Lung microvascular endothelial cell (primary cell): Measurements from ENCODE around the gene GPC5. TPM values are rescaled to one million over a fixed set of nuclear protein-coding genes. Genes with fewer than 3 reads are reported as not detected.
"Not testable (repeated sequence)": the region's sequence is repeated elsewhere in the genome, so short reads cannot be mapped to it uniquely, and the experiment has no call there.

Source experiments
- DNase-seq, 2 donors: peaks; one replicate each; pipeline versions ENCODE4 v3.0.0 to v3.0.0-alpha.2; 2010; ENCODE audit warnings: low read depth in 2 of 2
- total RNA-seq: library from RNA; depleted of rRNA; stranded (reverse); fragments of >200 nt; gene quantifications from 2 replicates; pipeline ENCODE4 v1.2.1, GENCODE V29; 2014

GPC5 gene
- total RNA-seq, 1 donor from 2014 or later = 0.79 TPM

DNA sequence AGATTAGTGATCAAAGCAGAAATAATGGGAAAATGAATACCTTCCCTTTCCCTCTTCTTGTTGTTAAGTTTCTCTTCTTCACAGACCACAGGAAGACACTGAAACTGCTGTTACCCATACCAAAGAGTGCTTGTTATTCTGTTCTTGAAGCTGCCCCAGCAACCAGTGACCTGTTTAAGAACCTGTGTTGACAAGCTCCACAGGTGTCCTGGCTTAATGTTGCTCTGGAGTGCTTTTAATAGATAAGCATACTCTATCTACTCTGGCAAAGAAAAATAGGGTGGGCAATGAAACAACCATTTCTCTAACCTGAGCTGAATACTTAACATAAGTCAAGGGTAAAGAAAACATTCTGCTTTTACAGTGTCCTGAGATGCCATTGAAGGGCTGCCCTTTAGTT is 1321.4 kb downstream of the GPC5 start:
- no peak for DNase-seq

- no peak for DNase-seq
Observed at GRCh38 chr13:92721620-92722019, 1323.2 kb downstream of the GPC5 start.

GRCh38 chr13:92727118-92727517 is 1328.7 kb downstream of the GPC5 start:
- DNase-seq = no peak

GRCh38 chr13:92734068-92734467 is 1335.6 kb downstream of the GPC5 start:
- DNase-seq = no peak

- DNase-seq = no peak
Observed at GRCh38 chr13:92734545-92734944, 1336.1 kb downstream of the GPC5 start.

GRCh38 chr13:92735909-92736308 is 1337.5 kb downstream of the GPC5 start:
- no peak for DNase-seq

- DNase-seq = no peak
Observed at GRCh38 chr13:92739306-92739818, 1340.9 kb downstream of the GPC5 start.

- DNase-seq = no peak
Observed at GRCh38 chr13:92743992-92744391, 1345.6 kb downstream of the GPC5 start.

- no peak for DNase-seq
Observed at GRCh38 chr13:92745258-92745657, 1346.8 kb downstream of the GPC5 start.

- not testable (repeated sequence) for DNase-seq
Observed at GRCh38 chr13:92752705-92753104, 1354.3 kb downstream of the GPC5 start.

- DNase-seq = no peak
Observed at GRCh38 chr13:92761710-92762109, 1363.3 kb downstream of the GPC5 start.

GRCh38 chr13:92767468-92767867 is 1369.0 kb downstream of the GPC5 start:
- no peak for DNase-seq

GRCh38 chr13:92768602-92769001 is 1370.2 kb downstream of the GPC5 start:
- DNase-seq = no peak

GRCh38 chr13:92769046-92769445 is 1370.6 kb downstream of the GPC5 start:
- DNase-seq = no peak

- DNase-seq = no peak
Observed at GRCh38 chr13:92775658-92776057, 1377.2 kb downstream of the GPC5 start.

- no peak for DNase-seq
Observed at GRCh38 chr13:92781965-92782690, 1383.7 kb downstream of the GPC5 start.

DNA sequence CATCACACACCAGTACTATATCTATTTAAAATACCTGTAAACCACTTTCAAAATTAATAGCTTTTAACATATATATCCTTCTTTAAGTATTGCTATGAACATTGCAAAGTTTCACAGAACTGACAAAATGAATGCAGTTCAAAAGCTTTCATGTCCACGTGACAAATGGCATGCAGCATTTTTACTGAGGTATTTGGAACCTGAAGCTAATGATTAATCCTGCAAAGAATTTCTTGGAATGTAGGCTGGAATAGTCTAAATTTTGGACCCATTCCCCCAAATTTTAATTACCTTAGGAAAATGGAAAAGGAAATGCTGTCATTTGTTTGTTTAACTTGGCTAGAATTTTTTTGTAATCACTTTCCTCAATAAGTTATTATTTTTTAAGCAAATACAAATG is 1404.4 kb downstream of the GPC5 start:
- no peak for DNase-seq

- DNase-seq = no peak
Observed at GRCh38 chr13:92804346-92804745, 1405.9 kb downstream of the GPC5 start.

DNA sequence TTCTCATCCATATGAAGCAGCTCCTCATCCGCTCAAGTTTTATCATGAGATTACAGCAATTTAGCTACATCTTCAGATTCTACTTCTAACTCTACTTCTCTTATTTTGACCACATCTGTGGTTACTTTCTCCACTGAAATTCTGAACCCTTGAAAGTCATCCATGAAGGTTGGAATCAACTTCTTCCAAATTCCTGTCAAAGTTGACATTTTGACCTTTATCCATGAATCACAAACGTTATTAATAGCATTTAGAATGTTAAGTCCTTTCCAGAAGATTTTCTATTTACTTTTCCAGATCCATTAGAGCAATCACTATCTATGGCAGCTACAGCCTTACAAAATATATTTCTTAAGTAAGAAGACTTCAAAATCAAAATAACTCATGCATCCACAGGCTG is 1406.5 kb downstream of the GPC5 start:
- no peak for DNase-seq

DNA sequence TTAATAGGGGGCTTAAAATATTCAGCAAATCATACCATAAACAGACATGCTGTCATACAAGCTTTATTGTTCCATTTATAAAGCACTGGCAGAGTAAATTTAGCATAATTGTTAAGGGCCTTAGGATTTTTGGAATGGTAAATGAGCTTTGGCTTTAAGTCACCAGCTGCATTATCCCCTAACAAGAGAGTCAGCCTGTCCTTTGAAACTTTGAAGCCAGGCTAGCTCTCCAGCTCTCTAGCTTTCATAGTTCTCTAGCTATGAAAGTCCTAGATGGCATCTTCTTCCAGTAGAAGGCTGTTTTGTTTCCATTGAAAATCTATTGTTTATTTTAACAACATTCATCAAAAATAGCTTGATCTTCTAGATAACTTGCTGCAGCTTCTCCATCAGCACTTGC is 1407.3 kb downstream of the GPC5 start:
- DNase-seq = no peak

- DNase-seq = no peak
Observed at GRCh38 chr13:92806215-92806614, 1407.8 kb downstream of the GPC5 start.

GRCh38 chr13:92807353-92807752 is 1408.9 kb downstream of the GPC5 start:
- DNase-seq = no peak

- DNase-seq = no peak
Observed at GRCh38 chr13:92807966-92808365, 1409.5 kb downstream of the GPC5 start.

GRCh38 chr13:92821324-92821723 is 1422.9 kb downstream of the GPC5 start:
- no peak for DNase-seq
